Measurements from ENCODE around the gene PKHD1.

DNA sequence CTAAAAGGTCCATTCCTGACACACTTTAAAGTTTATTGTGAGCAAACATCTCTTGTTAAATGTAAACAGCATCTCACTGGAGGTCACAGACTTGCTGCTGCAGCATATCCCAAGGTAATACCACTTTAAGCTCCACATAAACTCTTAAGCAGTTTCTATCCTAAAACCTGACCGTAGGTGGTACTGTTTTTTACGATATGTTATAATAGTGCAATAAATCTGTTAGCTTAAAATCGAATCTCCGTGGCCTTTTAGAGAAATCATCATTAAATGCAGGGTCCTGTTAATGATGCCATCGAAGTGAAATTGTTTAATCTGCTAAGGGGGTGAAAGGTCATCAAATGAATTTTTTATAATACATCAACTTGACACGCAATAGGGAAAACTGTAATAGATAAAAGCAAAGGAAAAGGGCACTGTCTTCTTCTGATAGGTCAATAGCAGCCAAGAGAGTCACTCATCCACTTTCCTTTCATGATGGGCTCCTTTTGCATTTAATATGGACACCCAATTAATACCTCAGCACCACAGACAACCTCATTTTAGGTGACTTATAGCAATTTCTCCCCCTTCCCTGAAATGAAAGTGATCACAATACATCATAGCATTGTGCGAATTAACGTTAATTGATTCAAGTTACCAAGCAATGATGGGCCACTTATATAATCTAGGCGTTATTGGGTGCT, 436.1 kb downstream of the PKHD1 start:
- TF ChIP-seq, protein P1, sequence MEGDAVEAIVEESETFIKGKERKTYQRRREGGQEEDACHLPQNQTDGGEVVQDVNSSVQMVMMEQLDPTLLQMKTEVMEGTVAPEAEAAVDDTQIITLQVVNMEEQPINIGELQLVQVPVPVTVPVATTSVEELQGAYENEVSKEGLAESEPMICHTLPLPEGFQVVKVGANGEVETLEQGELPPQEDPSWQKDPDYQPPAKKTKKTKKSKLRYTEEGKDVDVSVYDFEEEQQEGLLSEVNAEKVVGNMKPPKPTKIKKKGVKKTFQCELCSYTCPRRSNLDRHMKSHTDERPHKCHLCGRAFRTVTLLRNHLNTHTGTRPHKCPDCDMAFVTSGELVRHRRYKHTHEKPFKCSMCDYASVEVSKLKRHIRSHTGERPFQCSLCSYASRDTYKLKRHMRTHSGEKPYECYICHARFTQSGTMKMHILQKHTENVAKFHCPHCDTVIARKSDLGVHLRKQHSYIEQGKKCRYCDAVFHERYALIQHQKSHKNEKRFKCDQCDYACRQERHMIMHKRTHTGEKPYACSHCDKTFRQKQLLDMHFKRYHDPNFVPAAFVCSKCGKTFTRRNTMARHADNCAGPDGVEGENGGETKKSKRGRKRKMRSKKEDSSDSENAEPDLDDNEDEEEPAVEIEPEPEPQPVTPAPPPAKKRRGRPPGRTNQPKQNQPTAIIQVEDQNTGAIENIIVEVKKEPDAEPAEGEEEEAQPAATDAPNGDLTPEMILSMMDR (IDR thresholded peaks at IDR 0.05; ENCODE audit: low read length), result no peak
- no peak for TF ChIP-seq EZH2 (IDR thresholded peaks at IDR 0.05; ENCODE audit: borderline replicate concordance, low read length)

Data from OCI-LY1 (cell line).